KMS-11 (cell line): Measurements from ENCODE around the gene AOAH.

Source experiments
- H2AFZ ChIP-seq: fragments of 200-600 bp; sonication (generic); 2 replicates; pipeline ENCODE4 v1.6.1; 2016; ENCODE audit warnings: antibody characterized with exemption, mixed run types, low read depth
- H3K27ac ChIP-seq: fragments of 200-600 bp; sonication (generic); 2 replicates; pipeline ENCODE4 v1.6.1; 2016; ENCODE audit warnings: mild to moderate bottlenecking, mixed run types
- H3K27me3 ChIP-seq: fragments of 200-600 bp; sonication (generic); 2 replicates; pipeline ENCODE4 v1.6.1; 2017; ENCODE audit warnings: mild to moderate bottlenecking, low read depth, mixed run types, moderate library complexity; ENCODE audit not compliant: insufficient read depth
- H3K36me3 ChIP-seq: fragments of 200-600 bp; sonication (generic); 2 replicates; pipeline ENCODE4 v1.6.1; 2017; ENCODE audit warnings: mild to moderate bottlenecking, mixed run types; ENCODE audit not compliant: insufficient read depth
- H3K4me1 ChIP-seq: fragments of 200-600 bp; sonication (generic); 2 replicates; pipeline ENCODE4 v1.6.1; 2016; ENCODE audit warnings: mild to moderate bottlenecking, low read depth, mixed run types; ENCODE audit not compliant: poor library complexity, severe bottlenecking
- H3K4me2 ChIP-seq: fragments of 200-600 bp; sonication (generic); 2 replicates; pipeline ENCODE4 v1.7.0; 2016; ENCODE audit warnings: mild to moderate bottlenecking, mixed run types
- H3K4me3 ChIP-seq: fragments of 200-600 bp; sonication (generic); IDR thresholded peaks from 2 replicates; pipeline ENCODE4 v1.6.1; 2017; ENCODE audit warnings: low read depth, low read length, mixed read lengths; ENCODE audit not compliant: insufficient read depth
- H3K79me2 ChIP-seq: fragments of 200-600 bp; sonication (generic); 2 replicates; pipeline ENCODE4 v1.6.1; 2016; ENCODE audit warnings: low read depth, mixed run types; ENCODE audit not compliant: insufficient read depth
- H3K9ac ChIP-seq: fragments of 200-600 bp; sonication (generic); 2 replicates; pipeline ENCODE4 v1.6.1; 2016; ENCODE audit warnings: mild to moderate bottlenecking, mixed run types
- H4K20me1 ChIP-seq: fragments of 200-600 bp; sonication (generic); 2 replicates; pipeline ENCODE4 v1.6.1; 2016; ENCODE audit warnings: mild to moderate bottlenecking, mixed run types; ENCODE audit not compliant: insufficient read depth
- CTCF ChIP-seq: fragments of 200-600 bp; sonication (generic); conservative IDR thresholded peaks from 2 replicates; pipeline ENCODE4 v1.6.1; 2017; ENCODE audit warnings: low read depth, mild to moderate bottlenecking, antibody characterized with exemption, low read length, moderate library complexity, mixed read lengths

The AOAH gene

GRCh38 chr7:36683695-36684357 is 40.5 kb downstream of the AOAH start:
- H3K4me2 ChIP-seq: no peak overlapping the region
- H3K36me3 ChIP-seq: no peaks in the 10 kb centered on the region
- H3K27me3 ChIP-seq: no peaks in the 10 kb centered on the region
- H3K4me1 ChIP-seq: no peaks in the 10 kb centered on the region
- no peaks in the 10 kb centered on the region for H3K79me2 ChIP-seq
- H3K9ac ChIP-seq: no peak overlapping the region
- no peak overlapping the region for H2AFZ ChIP-seq
- no peak overlapping the region for H3K27ac ChIP-seq
- TF ChIP-seq CTCF: no peak
- no peak overlapping the region for H3K4me3 ChIP-seq
- H4K20me1 ChIP-seq: no peaks in the 10 kb centered on the region

GRCh38 chr7:36683111-36683510 is 41.2 kb downstream of the AOAH start:
- Histone ChIP-seq H2AFZ (no peak overlapping the region), H3K79me2 (no peaks in the 10 kb centered on the region), H3K27me3 (no peaks in the 10 kb centered on the region), H3K4me2 (no peak overlapping the region), H4K20me1 (no peaks in the 10 kb centered on the region), H3K4me1 (no peaks in the 10 kb centered on the region), H3K4me3 (no peak overlapping the region), H3K27ac (no peak overlapping the region), H3K9ac (no peak overlapping the region), H3K36me3 (no peaks in the 10 kb centered on the region)
- no peak for TF ChIP-seq CTCF

GRCh38 chr7:36682102-36682501 is 42.2 kb downstream of the AOAH start:
- no peaks in the 10 kb centered on the region for H3K79me2 ChIP-seq
- H3K4me3 ChIP-seq: no peak overlapping the region
- H3K27me3 ChIP-seq: no peaks in the 10 kb centered on the region
- no peaks in the 10 kb centered on the region for H3K36me3 ChIP-seq
- H2AFZ ChIP-seq: no peak overlapping the region
- H3K27ac ChIP-seq: no peak overlapping the region
- H3K9ac ChIP-seq: no peak overlapping the region
- no peak for TF ChIP-seq CTCF
- no peaks in the 10 kb centered on the region for H3K4me1 ChIP-seq
- H3K4me2 ChIP-seq: no peak overlapping the region
- H4K20me1 ChIP-seq: no peaks in the 10 kb centered on the region

GRCh38 chr7:36677769-36678437 is 46.4 kb downstream of the AOAH start:
- Histone ChIP-seq H3K4me1 (no peaks in the 10 kb centered on the region), H4K20me1 (no peaks in the 10 kb centered on the region), H3K27me3 (no peaks in the 10 kb centered on the region), H3K79me2 (no peaks in the 10 kb centered on the region), H2AFZ (no peak overlapping the region), H3K9ac (no peak overlapping the region), H3K27ac (no peak overlapping the region), H3K4me2 (no peak overlapping the region), H3K36me3 (no peaks in the 10 kb centered on the region), H3K4me3 (no peak overlapping the region)
- no peak for TF ChIP-seq CTCF
